Activated T-cell treated with anti-CD3 and anti-CD28 coated beads for 1 hour (primary cell): ENCODE data around the gene LENEP.

Experiments
- DNase-seq: peaks from one replicate; pipeline ENCODE4 v3.0.0-alpha.2; 2020; ENCODE audit warnings: low read depth

The LENEP gene

GRCh38 chr1:154960446-154961136, 32.8 kb upstream of the LENEP start:
- DNase-seq: no peak

DNA sequence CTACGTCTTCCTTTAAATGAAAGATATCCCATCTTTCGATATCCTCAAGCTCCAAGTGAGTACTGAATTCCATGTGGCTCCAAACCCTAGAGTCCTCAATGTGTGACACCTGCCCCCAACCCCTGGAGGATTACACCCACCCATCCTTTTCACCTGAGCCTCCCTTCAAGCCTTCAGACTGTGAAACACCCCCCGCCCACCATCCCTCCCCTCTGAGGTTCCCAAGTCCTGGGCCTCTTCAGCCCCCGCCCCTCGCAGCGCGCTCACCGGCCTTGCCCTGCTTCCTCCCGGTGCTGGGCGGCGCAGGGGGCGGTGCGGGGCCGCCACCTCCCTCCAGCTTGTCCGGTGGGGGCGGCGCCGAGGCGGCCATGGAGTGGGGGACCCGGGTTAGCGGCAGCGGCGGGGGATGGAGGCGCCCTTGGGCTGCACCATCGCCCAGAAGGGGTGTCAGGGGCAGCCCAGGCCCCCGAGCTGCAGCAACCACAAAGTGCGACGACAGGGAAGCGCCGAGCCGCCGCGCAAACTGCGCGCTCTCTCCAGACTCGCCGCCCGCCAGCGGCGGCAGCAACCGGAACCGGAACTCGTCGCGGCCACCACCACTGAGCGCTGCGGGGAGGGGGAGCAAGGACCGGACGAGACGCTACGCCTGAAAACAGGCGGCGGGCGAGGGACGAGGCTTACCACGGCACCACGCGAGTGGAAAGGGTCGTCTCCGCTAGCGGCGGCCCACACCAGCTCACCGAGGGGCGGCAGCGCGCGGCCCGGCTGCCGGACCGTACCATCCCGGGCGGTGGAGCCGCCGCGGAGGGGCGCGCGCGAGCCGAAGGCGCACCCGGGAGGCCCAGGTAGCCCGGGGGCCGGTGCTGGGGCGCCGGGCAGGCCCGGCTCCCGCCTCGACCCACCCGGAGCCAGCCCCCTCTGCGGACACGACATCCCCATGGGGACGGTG, 31.9 kb upstream of the LENEP start, which contains the start of gene PYGO2:
PYGO2 (minus strand) TSS at position 576 of the 949 bp plus-strand sequence; CDS start at position 370, 206 bp downstream.
- DNase-seq: peak; percentile 64

DNA sequence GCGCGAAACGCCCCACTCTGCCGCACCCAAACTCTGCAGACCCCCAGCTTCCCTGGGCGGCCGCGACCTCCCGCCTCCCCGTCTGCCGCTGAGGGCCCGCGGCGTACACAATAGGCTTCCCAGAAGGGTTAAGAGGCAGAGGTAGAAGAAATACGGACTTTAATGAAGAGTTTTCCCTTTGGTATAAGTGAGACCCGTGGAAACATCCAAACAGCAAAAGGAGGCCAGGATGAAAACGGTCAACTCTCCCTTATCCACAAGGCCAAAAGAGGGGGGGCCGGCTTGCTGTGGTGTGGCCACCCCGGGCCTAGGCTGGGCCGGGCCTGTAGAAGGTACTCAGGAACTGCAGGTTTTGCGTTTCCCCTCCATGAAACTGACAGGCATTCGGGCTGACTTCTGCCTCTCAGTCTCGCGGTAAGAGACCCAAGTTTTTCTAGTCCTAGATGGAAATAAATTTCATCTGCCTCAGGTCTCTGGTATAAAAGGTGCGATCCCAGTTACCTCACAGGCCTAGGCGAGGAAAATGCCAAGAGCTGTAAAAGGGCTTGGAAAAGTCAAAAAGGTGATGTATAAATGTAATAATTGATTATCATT, 31.1 kb upstream of the LENEP start:
- no peak for DNase-seq

- no peak for DNase-seq
These were observed 30.5 kb upstream of the LENEP start for GRCh38 chr1:154962795-154963330.

- DNase-seq: no peak
These were observed 29.7 kb upstream of the LENEP start for GRCh38 chr1:154963643-154964042.

GRCh38 chr1:154964359-154964758, 29.0 kb upstream of the LENEP start:
- DNase-seq: no peak

- DNase-seq: no peak
These were observed 27.3 kb upstream of the LENEP start for GRCh38 chr1:154966111-154966510.

DNA sequence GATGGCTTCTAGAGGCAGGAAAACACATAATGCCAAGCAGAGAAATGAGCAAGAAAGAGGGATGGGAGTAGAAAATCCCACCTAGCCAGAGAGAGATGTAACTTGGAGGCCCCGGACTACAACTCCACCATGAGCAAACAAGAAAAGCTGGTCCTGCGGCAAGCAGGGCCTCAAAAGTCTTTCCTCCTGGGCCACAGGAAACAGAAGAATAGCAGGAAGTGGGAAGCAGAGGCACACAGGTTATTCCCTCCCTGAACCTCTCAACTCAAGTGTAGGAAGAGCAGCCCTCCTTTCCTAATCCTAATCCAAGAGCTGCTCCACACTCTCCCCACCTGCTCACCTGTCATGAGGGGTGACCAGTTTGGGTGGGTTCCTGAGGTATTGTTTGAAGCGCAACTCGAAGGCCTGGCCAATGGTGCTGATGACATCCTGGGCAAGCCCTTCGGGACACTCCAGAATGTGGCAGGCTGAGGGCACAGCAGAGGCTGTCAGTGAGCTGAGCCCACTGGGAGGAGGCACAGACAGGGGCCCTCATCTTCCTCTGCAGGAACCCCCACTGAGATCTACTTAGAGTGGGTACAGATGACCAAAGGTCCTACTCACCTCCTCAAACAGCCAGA, 25.9 kb upstream of the LENEP start:
- no peak for DNase-seq

- no peak for DNase-seq
These were observed 24.7 kb upstream of the LENEP start for GRCh38 chr1:154968731-154969130.

DNA sequence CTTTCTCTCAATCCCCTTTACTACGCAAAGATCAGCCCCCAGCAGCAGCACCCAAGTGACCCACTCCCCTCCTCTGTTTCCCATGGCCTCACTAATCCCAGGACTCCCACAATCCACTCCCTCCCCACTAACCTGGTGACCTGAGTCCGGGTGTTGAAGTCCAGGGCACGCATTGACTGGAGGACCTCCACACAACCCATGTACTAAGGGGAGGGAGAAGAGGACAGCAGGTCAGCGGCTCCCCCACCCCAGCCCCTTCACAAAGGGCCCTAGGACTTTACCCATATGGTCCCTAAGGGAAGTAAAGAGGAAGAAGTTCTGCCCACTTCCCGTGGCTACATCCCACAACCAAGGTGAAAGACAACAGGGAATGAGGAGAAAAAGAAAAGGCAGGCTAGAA, 24.1 kb upstream of the LENEP start:
- DNase-seq: no peak

DNA sequence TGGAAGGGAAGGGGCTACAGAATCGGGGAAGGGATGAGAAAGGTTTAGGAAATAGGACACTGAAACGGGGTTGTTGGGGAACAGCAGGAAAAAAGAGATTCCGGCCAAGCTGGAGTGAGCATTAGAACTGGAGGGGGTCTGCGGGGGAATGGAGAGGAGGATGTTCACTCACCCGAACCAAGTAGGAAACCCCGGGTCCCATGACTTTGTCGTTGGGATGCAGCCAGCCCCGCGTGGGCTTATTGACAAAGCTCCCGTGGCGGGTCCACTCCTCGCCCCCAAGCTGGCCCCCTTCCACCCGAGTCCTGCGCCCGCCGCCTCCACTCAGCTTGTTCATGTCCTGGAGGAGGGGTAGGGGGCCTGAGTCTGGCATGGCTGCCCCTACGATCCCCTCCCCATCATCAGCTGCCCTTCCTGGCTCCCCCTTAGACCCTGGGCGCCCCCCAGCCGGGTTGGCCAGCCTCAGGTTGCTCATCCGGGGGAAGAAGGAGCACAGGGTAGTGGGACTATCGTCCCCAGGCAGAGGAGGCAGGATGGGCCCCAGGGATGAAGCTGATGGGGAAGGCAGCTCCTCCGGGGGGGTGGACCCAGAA, 23.4 kb upstream of the LENEP start:
- DNase-seq: no peak

DNA sequence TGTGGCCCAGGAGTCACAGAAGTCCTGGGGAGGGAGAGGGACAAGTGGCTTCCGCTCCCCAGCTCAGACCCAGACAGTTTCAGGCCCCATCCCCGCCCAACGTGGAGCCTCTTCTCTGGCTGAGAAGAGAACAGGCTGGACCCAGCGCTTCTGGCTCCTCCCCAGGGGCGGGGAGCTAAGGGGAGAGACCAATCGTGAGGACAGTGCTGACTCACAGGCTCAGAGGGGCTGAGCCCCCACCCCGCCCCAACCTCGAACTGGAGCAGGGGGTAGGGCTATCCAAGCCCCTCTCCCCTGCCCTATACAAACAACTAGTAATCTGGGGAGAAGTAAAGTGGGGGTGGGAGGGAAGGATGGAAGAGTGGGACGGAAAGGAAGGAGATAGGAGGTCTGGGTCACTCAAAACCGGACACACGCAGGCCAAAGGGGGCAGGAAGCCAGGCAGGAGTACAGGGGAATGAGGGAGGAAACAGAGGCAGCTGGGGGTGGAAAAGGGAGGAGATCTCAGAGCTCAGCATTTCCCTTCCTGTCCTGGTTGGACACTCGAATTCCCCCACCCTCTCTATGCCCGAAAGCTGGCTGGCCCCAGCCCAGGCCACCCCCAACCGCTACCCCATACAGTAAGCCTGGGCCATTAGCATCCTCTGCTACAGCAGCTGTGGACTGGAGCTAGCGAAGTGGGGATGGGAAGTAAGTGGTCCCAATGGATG, 22.6 kb upstream of the LENEP start, which contains the start of gene SHC1:
SHC1 (minus strand) TSS at position 117 of the 710 bp plus-strand sequence. CDS start 221 bp downstream, outside the sequence.
- no peak for DNase-seq

DNA sequence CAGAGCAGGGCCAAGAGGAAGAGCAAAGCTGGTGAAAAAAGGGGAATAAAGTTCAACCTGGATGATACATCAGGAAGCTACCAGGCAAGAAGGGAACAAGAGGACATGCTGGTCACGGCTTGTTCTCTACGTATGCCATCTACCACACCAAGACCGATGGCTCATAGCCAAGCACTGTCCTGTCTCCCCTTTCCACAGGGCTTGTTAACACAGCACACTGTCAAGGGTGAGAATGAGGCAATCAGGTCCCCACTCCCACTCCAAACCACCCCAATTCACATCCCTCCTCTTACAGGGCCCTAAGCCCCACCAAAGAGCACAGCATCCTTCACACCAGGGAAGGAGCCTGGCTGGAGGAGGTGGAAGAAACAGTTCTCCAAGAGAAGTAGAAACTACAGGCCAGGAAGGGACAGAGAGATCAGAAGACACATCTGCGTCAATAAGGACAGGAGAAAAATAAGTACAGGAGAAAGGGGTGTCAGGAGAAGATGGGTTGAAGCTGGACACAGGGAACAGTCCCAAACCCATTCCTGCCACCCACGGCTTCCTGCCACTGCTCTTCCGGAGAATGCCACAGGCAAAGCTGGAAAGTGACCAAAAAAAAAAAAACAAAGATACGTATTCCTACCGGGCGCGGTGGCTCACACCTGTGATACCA, 21.9 kb upstream of the LENEP start:
- no peak for DNase-seq

DNA sequence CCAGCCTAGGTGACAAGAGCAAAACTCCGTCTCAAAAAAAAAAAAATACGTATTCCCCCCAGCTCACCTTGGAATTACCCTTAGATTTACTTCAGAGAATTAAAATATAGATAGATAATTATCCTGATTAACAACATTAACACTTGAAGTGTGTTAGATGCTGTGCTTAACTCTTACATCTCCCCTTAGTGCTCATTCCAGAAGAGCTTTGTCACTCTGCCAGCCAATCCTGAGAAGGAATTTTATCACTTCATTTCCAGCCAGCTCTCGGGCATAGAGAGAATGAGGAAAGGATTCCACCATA, 21.2 kb upstream of the LENEP start:
- no peak for DNase-seq

DNA sequence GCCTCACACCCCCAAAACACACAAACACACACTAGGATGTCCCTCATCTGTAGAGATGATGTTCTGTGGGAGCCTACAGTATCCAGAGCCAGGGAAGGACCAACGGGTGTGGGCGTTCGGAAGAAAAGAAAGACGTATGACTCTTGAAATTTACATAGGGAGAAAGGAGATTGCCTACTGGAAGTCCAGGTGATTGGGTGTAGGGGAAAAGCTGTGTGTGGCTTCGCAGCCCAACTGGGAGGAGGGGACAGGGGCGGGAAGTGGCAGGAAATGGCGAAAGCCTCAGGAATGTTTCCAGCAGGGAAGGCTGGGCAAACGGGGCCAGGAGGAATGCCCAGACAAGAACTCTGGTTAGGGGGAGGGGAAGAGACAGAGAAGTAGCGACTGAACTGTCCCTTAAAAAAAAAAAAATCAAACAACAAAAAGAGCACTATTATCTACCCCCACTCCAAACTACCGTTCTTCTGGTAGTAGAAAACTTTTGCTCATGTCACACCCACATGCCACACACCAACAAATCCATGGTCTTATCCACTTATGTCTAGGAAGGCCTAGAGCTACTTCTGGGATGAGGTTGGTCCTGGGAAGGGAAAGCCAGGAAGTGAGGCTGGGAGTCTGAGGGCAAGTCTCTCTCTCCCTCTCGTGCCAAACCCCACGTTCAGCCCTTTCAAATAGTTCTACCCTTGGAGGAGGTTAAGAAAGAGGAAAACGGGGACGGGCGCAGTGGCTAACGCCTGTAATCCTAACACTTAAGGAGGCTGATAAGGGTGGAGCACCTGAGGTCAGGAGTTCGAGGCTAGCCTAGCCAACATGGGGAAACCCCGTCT, 20.7 kb upstream of the LENEP start:
- no peak for DNase-seq

- peak; percentile 88 for DNase-seq
These were observed 19.9 kb upstream of the LENEP start for GRCh38 chr1:154973344-154974101.

DNA sequence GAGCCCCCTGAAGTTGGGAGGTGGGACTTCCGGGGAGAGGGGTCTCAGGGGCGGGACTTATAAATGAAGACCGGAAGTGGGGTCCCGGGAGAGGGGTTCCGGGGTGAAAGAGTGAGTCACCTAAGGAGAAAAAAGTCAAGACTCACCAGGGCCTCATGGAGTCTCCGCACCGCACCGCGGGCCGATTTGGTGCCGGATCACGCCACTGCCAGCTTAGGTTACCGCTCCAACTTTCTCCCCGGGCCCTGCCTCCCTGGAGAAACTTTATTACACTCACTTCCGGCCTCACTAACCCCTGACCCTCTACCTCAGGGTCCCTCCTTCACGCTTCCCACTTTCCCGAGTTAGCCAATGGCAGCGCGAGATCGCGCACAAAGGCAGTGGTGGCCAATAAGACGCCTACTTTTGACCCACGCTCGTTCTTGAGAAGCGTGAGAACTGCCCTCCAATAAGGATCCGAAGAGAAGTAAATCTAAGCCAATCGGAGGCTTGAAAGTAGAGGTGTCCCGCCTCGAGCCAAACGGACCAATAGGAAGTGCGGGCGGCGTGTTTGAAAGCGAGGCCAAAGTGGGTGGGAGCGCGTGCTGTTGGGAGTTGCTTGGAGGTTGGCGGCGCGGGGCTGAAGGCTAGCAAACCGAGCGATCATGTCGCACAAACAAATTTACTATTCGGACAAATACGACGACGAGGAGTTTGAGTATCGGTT, 19.1 kb upstream of the LENEP start, which contains the start of gene CKS1B:
CKS1B (plus strand) TSS at position 580 of the 706 bp plus-strand sequence; CDS start at position 645, 65 bp downstream.
- peak; percentile 95 for DNase-seq

GRCh38 chr1:154974808-154975408, 18.5 kb upstream of the LENEP start:
- peak; percentile 96 for DNase-seq
